SHP77 treated with DMSO at 0.1 percent for 48 hours (cell line): ENCODE measurements around the gene ADAM22.

Experiments
- DNase-seq: peaks from one replicate; lab custom pipeline; 2025; lab: John Stamatoyannopoulos, UW

The ADAM22 gene

GRCh38 chr7:88169717-88170320 lies 235.8 kb downstream of the ADAM22 start:
- DNase-seq, result peak; percentile 17

- DNase-seq, result no peak
These were observed 238.8 kb downstream of the ADAM22 start for GRCh38 chr7:88172842-88173241.

GRCh38 chr7:88176190-88176589 lies 242.1 kb downstream of the ADAM22 start:
- no peak for DNase-seq

GRCh38 chr7:88183051-88183450 lies 249.0 kb downstream of the ADAM22 start:
- no peak for DNase-seq

GRCh38 chr7:88184848-88185304 lies 250.8 kb downstream of the ADAM22 start:
- DNase-seq, result no peak

- no peak for DNase-seq
These were observed 251.6 kb downstream of the ADAM22 start for GRCh38 chr7:88185650-88186049.

- no peak for DNase-seq
These were observed 257.9 kb downstream of the ADAM22 start for GRCh38 chr7:88191911-88192310.

GRCh38 chr7:88200261-88200660 lies 266.2 kb downstream of the ADAM22 start:
- no peak for DNase-seq

GRCh38 chr7:88200789-88201188 lies 266.7 kb downstream of the ADAM22 start:
- DNase-seq, result peak; percentile 63

- no peak for DNase-seq
These were observed 267.3 kb downstream of the ADAM22 start for GRCh38 chr7:88201305-88201704.

GRCh38 chr7:88202278-88202677 lies 268.2 kb downstream of the ADAM22 start:
- no peak for DNase-seq

GRCh38 chr7:88202799-88203198 lies 268.7 kb downstream of the ADAM22 start:
- DNase-seq, result no peak

- no peak for DNase-seq
These were observed 269.4 kb downstream of the ADAM22 start for GRCh38 chr7:88203401-88203800.

- no peak for DNase-seq
These were observed 270.6 kb downstream of the ADAM22 start for GRCh38 chr7:88204525-88205110.

- DNase-seq, result no peak
These were observed 271.1 kb downstream of the ADAM22 start for GRCh38 chr7:88205179-88205578.

GRCh38 chr7:88206254-88206653 lies 272.2 kb downstream of the ADAM22 start:
- no peak for DNase-seq

- no peak for DNase-seq
These were observed 274.5 kb downstream of the ADAM22 start for GRCh38 chr7:88208521-88208920.

- DNase-seq, result no peak
These were observed 278.9 kb downstream of the ADAM22 start for GRCh38 chr7:88212918-88213317.

- no peak for DNase-seq
These were observed 280.4 kb downstream of the ADAM22 start for GRCh38 chr7:88214456-88214855.

- no peak for DNase-seq
These were observed 281.2 kb downstream of the ADAM22 start for GRCh38 chr7:88215295-88215694.

- DNase-seq, result no peak
These were observed 282.2 kb downstream of the ADAM22 start for GRCh38 chr7:88216276-88216675.

GRCh38 chr7:88217675-88218428 lies 283.8 kb downstream of the ADAM22 start:
- DNase-seq, result no peak

GRCh38 chr7:88218429-88218745 lies 284.3 kb downstream of the ADAM22 start:
- no peak for DNase-seq
